Astrocyte (in vitro differentiated cells and primary cell): ENCODE results near the gene RPL6.

Experiments
- EZH2 ChIP-seq: IDR thresholded peaks from 2 replicates; pipeline ENCODE4 v1.6.1; 2012; ENCODE audit warnings: mild to moderate bottlenecking, low read length, inconsistent platforms; ENCODE audit not compliant: insufficient read depth
- TF ChIP-seq, protein P1 (sequence below): IDR thresholded peaks from 2 replicates; pipeline ENCODE4 v1.5.1; 2011; ENCODE audit warnings: low read depth, mild to moderate bottlenecking, inconsistent platforms, low read length, moderate library complexity; ENCODE audit not compliant: insufficient read depth

DNA sequence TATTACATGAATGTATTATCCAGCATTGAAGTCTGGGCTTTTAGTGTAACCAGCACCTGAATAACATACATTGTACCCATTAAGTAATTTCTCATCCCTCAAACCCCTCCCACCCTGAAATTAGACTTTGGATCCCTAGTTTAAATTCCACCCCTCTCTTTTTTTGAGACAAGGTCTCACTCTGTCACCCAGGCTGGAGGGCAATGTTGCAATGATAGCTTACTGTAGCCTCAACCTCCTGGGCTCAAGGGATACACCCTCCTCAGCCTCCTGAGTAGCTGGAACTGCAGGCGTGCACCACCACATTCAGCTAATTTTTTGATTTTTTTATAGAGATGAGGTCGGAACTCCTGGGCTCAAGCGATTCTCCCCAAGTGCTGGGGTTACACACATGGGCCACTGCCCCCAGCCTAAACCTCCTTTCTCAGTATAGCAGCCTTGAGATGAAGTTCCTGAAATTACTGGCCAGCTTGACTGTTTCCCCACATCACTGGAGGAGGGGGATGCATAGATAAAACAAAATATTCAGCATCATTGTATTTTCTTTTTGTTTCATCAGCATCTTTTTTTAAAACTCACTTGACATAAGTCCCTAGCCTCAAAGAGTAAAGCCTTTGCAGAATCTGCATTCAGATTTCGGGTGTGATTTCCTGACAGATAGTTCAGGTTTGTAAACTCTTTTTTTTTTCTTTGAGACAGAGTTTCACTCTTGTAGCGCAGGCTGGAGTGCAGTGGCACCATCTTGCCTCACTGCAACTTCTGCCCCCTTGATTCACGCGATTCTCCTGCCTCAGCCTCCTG lies 16.4 kb upstream of the RPL6 start:
- TF ChIP-seq, protein P1, sequence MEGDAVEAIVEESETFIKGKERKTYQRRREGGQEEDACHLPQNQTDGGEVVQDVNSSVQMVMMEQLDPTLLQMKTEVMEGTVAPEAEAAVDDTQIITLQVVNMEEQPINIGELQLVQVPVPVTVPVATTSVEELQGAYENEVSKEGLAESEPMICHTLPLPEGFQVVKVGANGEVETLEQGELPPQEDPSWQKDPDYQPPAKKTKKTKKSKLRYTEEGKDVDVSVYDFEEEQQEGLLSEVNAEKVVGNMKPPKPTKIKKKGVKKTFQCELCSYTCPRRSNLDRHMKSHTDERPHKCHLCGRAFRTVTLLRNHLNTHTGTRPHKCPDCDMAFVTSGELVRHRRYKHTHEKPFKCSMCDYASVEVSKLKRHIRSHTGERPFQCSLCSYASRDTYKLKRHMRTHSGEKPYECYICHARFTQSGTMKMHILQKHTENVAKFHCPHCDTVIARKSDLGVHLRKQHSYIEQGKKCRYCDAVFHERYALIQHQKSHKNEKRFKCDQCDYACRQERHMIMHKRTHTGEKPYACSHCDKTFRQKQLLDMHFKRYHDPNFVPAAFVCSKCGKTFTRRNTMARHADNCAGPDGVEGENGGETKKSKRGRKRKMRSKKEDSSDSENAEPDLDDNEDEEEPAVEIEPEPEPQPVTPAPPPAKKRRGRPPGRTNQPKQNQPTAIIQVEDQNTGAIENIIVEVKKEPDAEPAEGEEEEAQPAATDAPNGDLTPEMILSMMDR, result no peak
- no peak for TF ChIP-seq EZH2
